Stimulated activated CD8-positive, alpha-beta memory T cell treated with anti-CD3 and anti-CD28 coated beads, Interleukin-12 subunit alpha, Interleukin-12 subunit beta, amount 100 ng/mL, for 24 hours (primary cell): ENCODE results near the gene TEKT5.
"Not testable (repeated sequence)": the region's sequence is repeated elsewhere in the genome, so short reads cannot be mapped to it uniquely, and the experiment has no call there.

Experiments used
- DNase-seq: peaks from one replicate; pipeline ENCODE4 v3.0.0-alpha.2; 2020; ENCODE audit errors: extremely low read depth

Gene TEKT5

GRCh38 chr16:10633429-10633828, 61.3 kb downstream of the TEKT5 start:
- DNase-seq = not testable (repeated sequence)

GRCh38 chr16:10631886-10632285, 62.8 kb downstream of the TEKT5 start:
- no peak for DNase-seq

GRCh38 chr16:10629592-10629963, 65.2 kb downstream of the TEKT5 start:
- no peak for DNase-seq

GRCh38 chr16:10625595-10626357, 69.0 kb downstream of the TEKT5 start:
- no peak for DNase-seq

- no peak for DNase-seq
These were observed 70.2 kb downstream of the TEKT5 start for GRCh38 chr16:10624527-10624926.

- DNase-seq = no peak
These were observed 71.7 kb downstream of the TEKT5 start for GRCh38 chr16:10623059-10623458.

- no peak for DNase-seq
These were observed 72.5 kb downstream of the TEKT5 start for GRCh38 chr16:10622036-10622921.

GRCh38 chr16:10621216-10621949, 73.3 kb downstream of the TEKT5 start:
- DNase-seq = not testable (repeated sequence)

- no peak for DNase-seq
These were observed 74.6 kb downstream of the TEKT5 start for GRCh38 chr16:10620120-10620519.

- DNase-seq = no peak
These were observed 75.4 kb downstream of the TEKT5 start for GRCh38 chr16:10619271-10619849.

GRCh38 chr16:10618710-10619209, 76.0 kb downstream of the TEKT5 start:
- DNase-seq = no peak

- DNase-seq = no peak
These were observed 76.9 kb downstream of the TEKT5 start for GRCh38 chr16:10617662-10618420.

- DNase-seq = no peak
These were observed 77.7 kb downstream of the TEKT5 start for GRCh38 chr16:10616756-10617640.

GRCh38 chr16:10616419-10616755, 78.3 kb downstream of the TEKT5 start:
- DNase-seq = no peak

GRCh38 chr16:10614685-10615084, 80.0 kb downstream of the TEKT5 start:
- DNase-seq = no peak

GRCh38 chr16:10613785-10614485, 80.8 kb downstream of the TEKT5 start:
- DNase-seq = no peak

GRCh38 chr16:10612649-10613179, 82.0 kb downstream of the TEKT5 start:
- no peak for DNase-seq

GRCh38 chr16:10611825-10612342, 82.8 kb downstream of the TEKT5 start:
- DNase-seq = no peak
